HG02885 (cell line): ENCODE results near the gene HNRNPR.
"Not testable (repeated sequence)": the region's sequence is repeated elsewhere in the genome, so short reads cannot be mapped to it uniquely, and the experiment has no call there.

Experiments used
- ATAC-seq: cut with Tn5 transposase; IDR thresholded peaks from one replicate; pipeline ENCODE4 v1.9.1; 2021; ENCODE audit warnings: mild to moderate bottlenecking; ENCODE audit not compliant: unreplicated experiment, poor library complexity

The HNRNPR gene

DNA sequence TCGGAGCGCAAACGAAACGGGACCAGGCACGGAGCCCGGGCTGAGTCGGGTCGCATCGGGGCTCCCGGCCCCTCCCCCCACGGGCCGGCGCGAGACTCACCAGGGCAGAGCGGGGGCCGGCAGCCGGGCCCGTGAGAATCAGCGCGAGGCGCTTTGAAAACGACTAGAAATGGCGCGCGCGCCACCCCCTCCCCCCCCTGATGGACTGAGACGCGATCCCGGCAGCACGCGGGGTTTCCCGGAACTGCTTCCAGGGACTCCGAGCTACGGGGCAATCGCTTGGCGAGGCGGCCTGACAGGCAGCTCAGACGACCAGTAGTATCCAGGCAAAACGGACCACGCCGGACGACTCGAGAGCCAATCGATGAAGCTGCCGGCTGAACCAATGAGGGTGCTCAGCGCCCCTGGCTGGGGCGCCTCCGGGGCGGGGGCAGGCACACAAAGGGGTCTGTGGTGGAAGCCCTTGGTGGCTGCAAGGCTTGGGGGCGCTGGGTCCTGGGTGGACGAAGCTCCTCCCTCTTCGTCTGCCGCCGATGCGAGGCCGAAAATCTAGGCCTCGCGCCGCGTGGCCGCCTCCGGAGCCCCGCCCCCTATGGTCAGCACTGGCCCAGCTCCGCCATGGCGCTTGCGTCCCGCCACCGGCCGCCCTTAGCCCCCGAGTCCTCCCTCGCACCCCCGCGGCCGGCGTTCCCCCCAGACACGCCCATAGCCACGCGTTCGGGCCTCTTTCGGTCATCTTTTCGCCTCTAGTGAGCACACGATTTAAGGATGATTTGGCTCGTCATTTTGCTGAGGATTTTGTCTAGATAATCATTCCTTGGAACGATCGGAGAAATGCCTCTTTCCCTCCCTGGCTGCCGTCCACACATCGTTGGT is at the start of gene HNRNPR:
HNRNPR (minus strand) TSS at position 174 of the 876 bp plus-strand sequence. CDS start 3,276 bp downstream, outside the sequence.
- ATAC-seq = peak; percentile 93

- no peak for ATAC-seq
These were observed 49.6 kb upstream of the HNRNPR start for GRCh38 chr1:23393706-23394105.

DNA sequence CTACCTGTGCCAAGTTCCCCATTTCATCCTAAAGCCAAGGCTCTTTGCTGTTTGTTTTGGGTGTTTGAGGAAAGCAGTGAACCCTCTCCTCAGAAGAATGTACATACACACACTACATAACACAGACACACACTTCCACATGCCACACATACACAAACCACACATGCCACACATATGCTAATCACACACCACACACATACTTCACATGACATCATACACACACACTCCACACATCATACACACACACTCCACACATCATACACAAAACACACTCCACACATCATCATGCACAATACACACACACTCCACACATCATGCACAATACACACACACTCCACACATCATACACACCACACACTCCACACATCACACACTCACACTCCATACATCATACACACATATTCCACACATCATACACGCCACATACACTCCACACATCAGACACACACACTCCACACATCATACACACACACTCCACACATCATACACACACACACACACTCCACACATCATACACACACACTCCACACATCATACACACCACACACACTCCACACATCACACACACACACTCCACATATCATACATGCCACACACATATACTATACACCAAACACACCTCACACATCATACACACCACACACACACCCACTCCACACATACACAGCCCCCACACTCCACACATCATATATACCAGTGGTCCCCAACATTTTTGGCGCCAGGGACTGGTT is 48.2 kb upstream of the HNRNPR start:
- no peak for ATAC-seq

GRCh38 chr1:23389837-23390321 is 45.8 kb upstream of the HNRNPR start:
- no peak for ATAC-seq

- ATAC-seq = no peak
These were observed 43.4 kb upstream of the HNRNPR start for GRCh38 chr1:23387494-23387893.

GRCh38 chr1:23385119-23385621 is 41.1 kb upstream of the HNRNPR start:
- no peak for ATAC-seq

GRCh38 chr1:23384312-23385058 is 40.4 kb upstream of the HNRNPR start:
- ATAC-seq = no peak

DNA sequence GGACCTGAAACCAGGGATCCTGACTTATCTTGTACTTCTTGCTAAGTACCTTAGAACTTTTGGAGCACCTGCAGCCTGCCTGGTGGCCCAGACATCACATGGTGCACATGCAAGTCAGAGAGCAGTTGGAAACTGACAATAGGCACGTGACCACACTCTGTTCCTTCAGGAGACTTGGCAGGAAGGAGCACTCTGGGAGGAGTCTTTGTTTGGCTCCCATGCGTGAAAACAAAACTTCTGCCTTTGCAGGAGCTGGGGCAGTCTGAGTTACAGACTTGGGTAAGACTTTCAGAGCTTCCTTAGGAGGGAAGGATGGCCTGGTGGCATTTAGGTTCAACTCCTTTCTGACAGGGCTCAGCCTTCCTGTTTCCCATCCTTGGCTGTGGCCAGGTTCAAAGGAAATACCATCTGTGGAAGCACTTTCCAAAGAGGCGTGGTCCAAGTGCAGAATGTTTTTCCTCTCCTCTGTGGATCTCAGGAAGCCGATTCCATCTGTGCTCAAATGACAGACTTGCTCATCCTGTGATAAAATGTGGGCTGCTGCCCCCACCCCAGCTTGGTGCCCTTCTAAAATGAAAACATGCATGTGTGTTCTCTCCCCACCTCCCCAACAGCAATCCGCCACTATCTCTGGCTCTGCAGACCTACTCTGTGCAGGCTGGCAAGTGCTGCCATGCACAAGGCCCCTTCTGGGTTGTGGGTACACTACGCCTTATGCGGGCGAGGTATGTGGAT is 39.7 kb upstream of the HNRNPR start:
- no peak for ATAC-seq

DNA sequence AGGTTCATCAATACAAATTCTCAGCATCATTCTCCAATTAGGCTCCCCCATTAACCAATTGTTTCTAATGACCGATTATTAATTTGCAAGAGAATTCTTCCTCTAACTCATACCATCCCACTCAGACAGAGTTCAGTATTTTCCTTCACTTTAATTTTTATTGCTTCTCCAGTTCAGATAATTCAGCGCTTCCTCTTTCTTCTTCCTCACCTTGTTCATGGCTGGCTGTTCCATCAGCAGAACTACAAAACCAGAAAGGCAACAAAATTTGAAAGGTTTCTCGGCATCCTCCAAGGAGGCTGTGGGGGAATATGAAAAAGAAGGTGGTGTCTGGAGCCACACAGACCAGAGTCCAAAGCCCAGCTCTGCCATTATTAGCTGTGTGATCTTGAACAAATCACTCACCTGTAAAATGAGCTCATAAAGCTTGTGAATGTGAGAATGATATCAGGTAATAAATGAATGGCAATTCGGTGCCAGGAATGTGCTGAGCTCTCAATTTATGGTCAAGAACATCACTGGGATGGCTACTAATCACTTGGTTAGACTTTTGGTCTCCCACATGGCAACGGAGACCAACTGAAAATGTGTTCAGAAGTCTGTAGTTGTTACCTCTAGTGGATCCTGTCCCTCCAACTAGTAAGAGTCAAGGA is 37.3 kb upstream of the HNRNPR start:
- no peak for ATAC-seq

- ATAC-seq = no peak
These were observed 36.6 kb upstream of the HNRNPR start for GRCh38 chr1:23380719-23381118.

DNA sequence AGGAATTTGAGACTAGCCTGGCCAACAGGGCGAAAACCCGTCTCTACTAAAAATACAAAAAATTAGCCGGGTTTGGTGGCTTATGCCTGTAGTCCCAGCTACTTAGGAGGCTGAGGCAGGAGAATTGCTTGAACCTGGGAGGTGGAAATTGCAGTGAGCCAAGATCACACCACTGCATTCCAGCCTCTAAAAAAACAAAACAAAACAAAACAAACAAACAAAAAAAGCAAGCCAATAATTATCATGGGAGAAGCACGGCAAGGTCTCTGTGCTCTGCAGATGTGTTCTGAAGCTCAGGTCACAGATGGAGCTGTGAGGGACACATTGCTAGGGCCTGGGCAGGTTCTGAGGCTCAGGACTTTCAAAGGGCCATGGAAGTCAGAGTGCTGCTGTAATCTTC is 36.2 kb upstream of the HNRNPR start:
- ATAC-seq = not testable (repeated sequence)

GRCh38 chr1:23376890-23377811 is 33.1 kb upstream of the HNRNPR start:
- ATAC-seq = no peak

DNA sequence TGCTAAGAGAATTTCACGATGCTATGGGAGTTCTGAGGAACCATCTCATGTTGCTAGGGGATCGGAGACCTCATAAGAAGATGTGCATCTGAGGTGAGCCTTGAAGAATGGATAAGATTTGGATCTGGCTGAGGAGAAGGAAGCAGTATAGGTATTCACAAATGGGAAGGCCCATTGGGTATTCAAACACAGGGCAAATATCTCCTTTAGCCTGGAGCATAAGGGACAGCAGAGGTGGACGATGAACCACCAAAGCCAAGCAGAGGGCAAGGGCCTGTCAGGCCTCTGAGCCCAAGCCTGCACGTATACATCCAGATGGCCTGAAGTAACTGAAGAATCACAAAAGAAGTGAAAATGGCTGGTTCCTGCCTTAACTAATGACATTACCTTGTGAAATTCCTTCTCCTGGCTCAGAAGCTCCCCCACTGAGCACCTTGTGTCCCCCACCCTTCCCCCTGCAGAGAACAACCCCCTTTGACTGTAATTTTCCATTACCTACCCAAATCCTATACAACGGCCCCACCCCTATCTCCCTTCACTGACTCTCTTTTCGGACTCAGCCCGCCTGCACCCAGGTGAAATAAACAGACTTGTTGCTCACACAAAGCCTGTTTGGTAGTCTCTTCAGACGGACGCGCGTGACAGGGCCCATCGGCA is 30.1 kb upstream of the HNRNPR start:
- ATAC-seq = not testable (repeated sequence)

DNA sequence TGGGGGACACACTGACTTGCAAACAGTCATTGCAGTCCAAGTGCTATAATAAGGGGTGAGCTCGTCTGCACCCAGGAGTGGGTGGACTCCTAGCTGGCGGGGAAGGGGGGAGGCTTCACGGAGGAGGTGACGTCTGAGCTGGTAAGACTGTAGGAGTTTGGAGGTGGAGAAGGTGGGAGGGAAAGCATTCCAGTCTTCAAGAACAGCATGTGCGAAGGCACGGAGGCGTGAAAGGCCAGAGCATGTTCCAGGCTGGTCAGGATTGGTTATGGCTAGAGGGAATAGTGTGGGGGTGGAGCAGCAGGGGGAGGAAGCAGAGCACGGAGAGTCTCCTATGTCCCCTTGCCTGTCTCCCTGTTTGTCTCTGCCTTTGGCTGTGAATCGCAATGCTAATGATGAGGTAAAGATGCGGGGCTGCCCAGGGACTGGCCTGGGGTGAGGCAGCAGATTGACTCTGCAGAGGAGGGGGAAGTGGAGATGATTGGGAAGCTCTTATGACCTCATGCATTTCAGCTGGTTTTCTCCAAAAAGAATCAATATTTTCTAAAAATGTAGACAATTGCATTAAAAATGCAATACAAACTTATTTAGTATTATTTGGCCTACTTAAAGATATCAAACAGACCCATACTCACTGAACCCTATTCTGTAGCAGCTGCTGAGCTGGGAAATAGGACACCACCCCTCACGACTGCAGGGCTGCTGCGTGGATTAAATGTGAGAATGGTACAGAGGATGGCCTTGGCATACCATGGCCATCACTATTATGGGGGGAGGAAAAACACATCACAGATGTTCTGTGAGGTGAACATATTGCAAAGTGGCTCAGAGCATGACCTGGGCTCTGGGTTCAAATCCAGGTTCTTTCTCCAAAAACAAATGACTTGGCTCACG is 28.1 kb upstream of the HNRNPR start:
- no peak for ATAC-seq

DNA sequence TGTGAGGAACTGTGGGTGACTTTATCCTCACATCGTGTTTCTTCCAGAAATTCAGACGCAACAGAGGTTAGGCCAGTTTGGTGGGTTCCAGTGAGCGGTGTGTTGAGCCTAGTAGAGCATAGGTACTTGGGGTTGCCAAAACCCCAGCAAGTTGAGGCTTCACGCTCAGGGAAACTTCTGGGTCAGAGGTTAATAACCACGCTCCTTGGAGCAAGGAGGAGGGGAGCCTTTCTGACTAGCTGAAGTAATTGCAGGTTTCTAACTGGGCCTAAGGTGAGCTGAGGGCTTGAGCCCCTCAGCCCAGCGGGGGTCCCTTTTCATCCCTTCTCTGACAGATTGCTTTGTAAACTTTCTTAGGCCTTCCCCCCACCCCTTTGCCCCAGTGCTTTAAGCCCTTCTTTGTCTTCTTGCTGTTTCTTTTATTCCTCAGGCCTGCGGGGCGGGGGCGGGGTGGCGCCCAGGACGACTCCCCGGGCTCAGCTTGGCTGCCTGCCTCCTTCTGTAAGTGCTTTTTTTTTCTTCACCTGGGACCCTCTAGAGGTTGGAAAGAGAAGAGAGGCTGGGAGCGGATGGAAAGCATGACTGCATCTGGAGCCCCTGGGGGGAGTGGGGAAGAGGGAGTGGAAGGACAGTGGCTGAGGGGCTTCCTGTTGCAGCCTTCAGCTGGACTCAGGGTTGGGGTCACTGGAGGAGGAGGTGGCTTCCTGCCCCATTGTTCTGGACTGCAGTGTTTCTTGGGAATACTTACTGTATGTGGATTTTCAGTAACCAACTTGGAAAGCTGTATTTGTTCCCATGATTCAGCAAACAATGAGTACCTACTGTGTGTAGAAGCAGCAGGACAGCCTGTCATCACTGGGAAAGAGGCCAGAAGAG is 26.9 kb upstream of the HNRNPR start:
- no peak for ATAC-seq

GRCh38 chr1:23370330-23370708 is 26.2 kb upstream of the HNRNPR start:
- no peak for ATAC-seq
